GM23338 (cell line): ENCODE data around the gene FZD2. TPM values are rescaled to one million over a fixed set of nuclear protein-coding genes. Genes with fewer than 3 reads are reported as not detected.
A peak's percentile ranks its signal among the peaks of the same experiment; 100 is the strongest.

Experiments used
- ATAC-seq: fragments of 200-7000 bp; cut with Tn5 transposase; 3 replicates; pipeline ENCODE4 v1.9.1; 2020
- DNase-seq: peaks from one replicate; pipeline ENCODE4 v3.0.0-alpha.2; 2015; ENCODE audit warnings: low spot score
- H2AFZ ChIP-seq: fragments of 200-600 bp; sonication (generic); 2 replicates; pipeline ENCODE4 v1.8.0; 2016; ENCODE audit warnings: antibody characterized with exemption, mild to moderate bottlenecking, moderate library complexity
- H3F3A ChIP-seq: fragments of 200-600 bp; sonication (generic); replicated peaks from 2 replicates; pipeline ENCODE4 v1.8.0; 2017; ENCODE audit warnings: antibody characterized with exemption, mixed run types, low read depth
- H3K27ac ChIP-seq: fragments of 200-600 bp; sonication (generic); 2 replicates; pipeline ENCODE4 v1.6.1; 2016; ENCODE audit warnings: low read depth
- H3K27me3 ChIP-seq: fragments of 200-600 bp; sonication (generic); 2 replicates; pipeline ENCODE4 v1.8.0; 2016; ENCODE audit warnings: mild to moderate bottlenecking, mixed run types, moderate library complexity; ENCODE audit not compliant: insufficient read depth
- H3K36me3 ChIP-seq: fragments of 200-600 bp; sonication (generic); 2 replicates; pipeline ENCODE4 v1.8.0; 2016; ENCODE audit warnings: mild to moderate bottlenecking; ENCODE audit not compliant: insufficient read depth
- H3K4me1 ChIP-seq: fragments of 200-600 bp; sonication (generic); 2 replicates; pipeline ENCODE4 v1.8.0; 2016; ENCODE audit warnings: mild to moderate bottlenecking, moderate library complexity; ENCODE audit not compliant: insufficient read depth
- H3K4me2 ChIP-seq: fragments of 200-600 bp; sonication (generic); 2 replicates; pipeline ENCODE4 v1.7.1; 2017; ENCODE audit warnings: mixed run types
- H3K4me3 ChIP-seq: fragments of 200-600 bp; sonication (generic); 2 replicates; pipeline ENCODE4 v1.6.1; 2016; ENCODE audit warnings: mixed run types
- H3K79me2 ChIP-seq: fragments of 200-600 bp; sonication (generic); replicated peaks from 2 replicates; pipeline ENCODE4 v1.8.0; 2017; ENCODE audit warnings: mild to moderate bottlenecking; ENCODE audit not compliant: insufficient read depth
- H3K9me2 ChIP-seq: fragments of 200-600 bp; sonication (generic); 2 replicates; pipeline ENCODE4 v1.8.0; 2017; ENCODE audit not compliant: insufficient read depth
- H4K20me1 ChIP-seq: fragments of 200-600 bp; sonication (generic); replicated peaks from 2 replicates; pipeline ENCODE4 v1.8.0; 2017; ENCODE audit warnings: mild to moderate bottlenecking; ENCODE audit not compliant: insufficient read depth
- H3K27ac Mint-ChIP-seq: 2 replicates; pipeline ENCODE4 v1.8.0; 2020; ENCODE audit warnings: inconsistent platforms, mild to moderate bottlenecking, moderate library complexity, mixed read lengths
- H3K27me3 Mint-ChIP-seq: 3 replicates; pipeline ENCODE4 v1.8.0; 2022; ENCODE audit warnings: low read depth, mild to moderate bottlenecking, moderate library complexity, mixed read lengths, inconsistent platforms; ENCODE audit not compliant: insufficient read depth, poor library complexity
- H3K36me3 Mint-ChIP-seq: 3 replicates; pipeline ENCODE4 v1.8.0; 2021; ENCODE audit warnings: low read depth, mild to moderate bottlenecking, inconsistent platforms, moderate library complexity, mixed read lengths
- H3K4me1 Mint-ChIP-seq: 3 replicates; pipeline ENCODE4 v1.8.0; 2020; ENCODE audit warnings: mild to moderate bottlenecking, inconsistent platforms, mixed read lengths
- H3K4me3 Mint-ChIP-seq: 3 replicates; pipeline ENCODE4 v1.8.0; 2021; ENCODE audit warnings: moderate library complexity, mild to moderate bottlenecking, inconsistent platforms, mixed read lengths
- H3K9me3 Mint-ChIP-seq: 3 replicates; pipeline ENCODE4 v1.8.0; 2020; ENCODE audit warnings: moderate library complexity, mild to moderate bottlenecking, inconsistent platforms, mixed read lengths
- EZH2phosphoT487 ChIP-seq: fragments of 200-600 bp; sonication (generic); IDR thresholded peaks from one replicate; pipeline ENCODE4 v1.8.1; 2018; ENCODE audit warnings: antibody characterized with exemption; ENCODE audit not compliant: unreplicated experiment
- polyA plus RNA-seq: library from polyadenylated mRNA; unstranded; fragments of >200 nt; fragmentation: Nextera tagmentation; extraction: Ambion mirVana; gene quantifications from 2 replicates; pipeline ENCODE4 v1.2.1, GENCODE V29; 2016
- total RNA-seq: library from RNA; depleted of rRNA; stranded (reverse); fragments of >200 nt; shearing (Covaris generic); gene quantifications from 2 replicates; pipeline ENCODE4 v1.2.3, GENCODE V29; 2014
- TF ChIP-seq, protein P1 (sequence below): IDR thresholded peaks from 2 replicates; pipeline ENCODE4 v1.6.1; 2016; ENCODE audit warnings: antibody characterized with exemption
- TF ChIP-seq, protein P2 (sequence below), 2 experiments: fragments of 200-600 bp in 1 of 2; sonication (generic) in 1 of 2; conservative IDR thresholded peaks; 2 replicates each; pipeline versions ENCODE4 v1.5.1 to v1.6.1; 2016 to 2017; ENCODE audit warnings: antibody characterized with exemption in 2 of 2, low read depth in 2 of 2, mild to moderate bottlenecking in 2 of 2, moderate library complexity in 1 of 2
- TF ChIP-seq, protein P3 (sequence below): IDR thresholded peaks from one replicate; pipeline ENCODE4 v1.6.1; 2018; ENCODE audit warnings: antibody characterized with exemption; ENCODE audit not compliant: unreplicated experiment

Gene FZD2
- total and polyA plus RNA-seq, 2 experiments from 2014 or later, result 6.2 to 7.6 TPM

DNA sequence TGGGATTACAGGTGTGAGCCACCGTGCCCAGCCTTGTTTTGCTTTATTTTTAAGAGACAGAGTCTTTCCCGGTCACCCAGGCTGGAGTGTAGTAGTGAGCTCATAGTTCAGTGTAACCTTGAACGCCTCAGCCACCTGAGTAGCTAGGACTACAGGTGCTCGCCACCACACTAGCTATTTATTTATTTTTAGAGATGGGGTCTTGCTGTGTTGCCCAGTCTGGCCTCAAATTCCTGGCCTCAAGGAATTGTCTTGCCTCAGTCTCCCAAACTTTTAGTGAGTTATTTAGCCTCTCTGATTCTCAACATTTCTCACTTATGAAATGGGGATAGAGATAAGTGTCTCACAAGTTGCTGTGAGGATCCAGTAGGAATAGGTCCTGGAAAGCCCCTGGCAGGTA, 21.7 kb downstream of the FZD2 start:
- no peak overlapping the region for H3K4me3 Mint-ChIP-seq
- no peaks in the 10 kb centered on the region for H3K4me1 ChIP-seq
- no peaks in the 10 kb centered on the region for H3K79me2 ChIP-seq
- H3K36me3 Mint-ChIP-seq, result no peaks in the 10 kb centered on the region
- no peaks in the 10 kb centered on the region for H3F3A ChIP-seq
- no peak overlapping the region for H3K4me2 ChIP-seq
- no peaks in the 10 kb centered on the region for H3K36me3 ChIP-seq
- no peak overlapping the region for H3K4me3 ChIP-seq
- peaks cover 6% of the 10 kb centered on the region; the same call in 2 of the 3 replicates for H3K4me1 Mint-ChIP-seq
- no peak for TF ChIP-seq EZH2phosphoT487
- TF ChIP-seq, protein P1, sequence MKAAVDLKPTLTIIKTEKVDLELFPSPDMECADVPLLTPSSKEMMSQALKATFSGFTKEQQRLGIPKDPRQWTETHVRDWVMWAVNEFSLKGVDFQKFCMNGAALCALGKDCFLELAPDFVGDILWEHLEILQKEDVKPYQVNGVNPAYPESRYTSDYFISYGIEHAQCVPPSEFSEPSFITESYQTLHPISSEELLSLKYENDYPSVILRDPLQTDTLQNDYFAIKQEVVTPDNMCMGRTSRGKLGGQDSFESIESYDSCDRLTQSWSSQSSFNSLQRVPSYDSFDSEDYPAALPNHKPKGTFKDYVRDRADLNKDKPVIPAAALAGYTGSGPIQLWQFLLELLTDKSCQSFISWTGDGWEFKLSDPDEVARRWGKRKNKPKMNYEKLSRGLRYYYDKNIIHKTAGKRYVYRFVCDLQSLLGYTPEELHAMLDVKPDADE, result no peak
- H3K27me3 Mint-ChIP-seq, result no peaks in the 10 kb centered on the region
- no peaks in the 10 kb centered on the region for H3K9me3 Mint-ChIP-seq
- no peaks in the 10 kb centered on the region for H3K27me3 ChIP-seq
- H3K27ac Mint-ChIP-seq, result no peak overlapping the region
- H4K20me1 ChIP-seq, result no peaks in the 10 kb centered on the region
- no peak overlapping the region for H3K27ac ChIP-seq
- ATAC-seq, result no peak
- no peak for DNase-seq
- no peak overlapping the region for H2AFZ ChIP-seq
- H3K9me2 ChIP-seq, result no peaks in the 10 kb centered on the region

DNA sequence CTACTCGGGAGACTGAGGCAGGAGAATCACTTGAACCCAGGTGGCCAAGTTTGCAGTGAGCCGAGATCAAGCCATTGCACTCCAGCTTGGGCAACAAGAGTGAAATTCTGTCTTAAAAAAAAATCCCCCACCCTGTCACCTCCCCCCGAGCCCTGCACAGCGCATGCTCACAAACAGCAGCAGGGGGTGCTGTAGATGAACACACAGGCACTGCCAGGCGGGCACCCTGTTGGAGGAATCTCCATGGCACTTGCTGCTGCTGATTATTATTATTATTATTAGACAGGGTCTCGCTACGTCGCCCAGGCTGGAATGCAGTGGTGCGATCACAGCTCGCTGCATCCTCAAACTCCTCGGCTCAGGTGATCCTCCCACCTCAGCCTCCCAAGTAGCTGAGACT, 24.6 kb downstream of the FZD2 start:
- no peak overlapping the region for H3K27ac ChIP-seq
- no peak overlapping the region for H3K4me2 ChIP-seq
- ATAC-seq, result peak; percentile 58
- TF ChIP-seq, protein P2, sequence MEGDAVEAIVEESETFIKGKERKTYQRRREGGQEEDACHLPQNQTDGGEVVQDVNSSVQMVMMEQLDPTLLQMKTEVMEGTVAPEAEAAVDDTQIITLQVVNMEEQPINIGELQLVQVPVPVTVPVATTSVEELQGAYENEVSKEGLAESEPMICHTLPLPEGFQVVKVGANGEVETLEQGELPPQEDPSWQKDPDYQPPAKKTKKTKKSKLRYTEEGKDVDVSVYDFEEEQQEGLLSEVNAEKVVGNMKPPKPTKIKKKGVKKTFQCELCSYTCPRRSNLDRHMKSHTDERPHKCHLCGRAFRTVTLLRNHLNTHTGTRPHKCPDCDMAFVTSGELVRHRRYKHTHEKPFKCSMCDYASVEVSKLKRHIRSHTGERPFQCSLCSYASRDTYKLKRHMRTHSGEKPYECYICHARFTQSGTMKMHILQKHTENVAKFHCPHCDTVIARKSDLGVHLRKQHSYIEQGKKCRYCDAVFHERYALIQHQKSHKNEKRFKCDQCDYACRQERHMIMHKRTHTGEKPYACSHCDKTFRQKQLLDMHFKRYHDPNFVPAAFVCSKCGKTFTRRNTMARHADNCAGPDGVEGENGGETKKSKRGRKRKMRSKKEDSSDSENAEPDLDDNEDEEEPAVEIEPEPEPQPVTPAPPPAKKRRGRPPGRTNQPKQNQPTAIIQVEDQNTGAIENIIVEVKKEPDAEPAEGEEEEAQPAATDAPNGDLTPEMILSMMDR (conservative IDR thresholded peaks at IDR 0.05; ENCODE audit: low read depth in 2 of 2), result peak; percentile 43 to 61; a peak in 3 of 4 replicates
- TF ChIP-seq, protein P3, sequence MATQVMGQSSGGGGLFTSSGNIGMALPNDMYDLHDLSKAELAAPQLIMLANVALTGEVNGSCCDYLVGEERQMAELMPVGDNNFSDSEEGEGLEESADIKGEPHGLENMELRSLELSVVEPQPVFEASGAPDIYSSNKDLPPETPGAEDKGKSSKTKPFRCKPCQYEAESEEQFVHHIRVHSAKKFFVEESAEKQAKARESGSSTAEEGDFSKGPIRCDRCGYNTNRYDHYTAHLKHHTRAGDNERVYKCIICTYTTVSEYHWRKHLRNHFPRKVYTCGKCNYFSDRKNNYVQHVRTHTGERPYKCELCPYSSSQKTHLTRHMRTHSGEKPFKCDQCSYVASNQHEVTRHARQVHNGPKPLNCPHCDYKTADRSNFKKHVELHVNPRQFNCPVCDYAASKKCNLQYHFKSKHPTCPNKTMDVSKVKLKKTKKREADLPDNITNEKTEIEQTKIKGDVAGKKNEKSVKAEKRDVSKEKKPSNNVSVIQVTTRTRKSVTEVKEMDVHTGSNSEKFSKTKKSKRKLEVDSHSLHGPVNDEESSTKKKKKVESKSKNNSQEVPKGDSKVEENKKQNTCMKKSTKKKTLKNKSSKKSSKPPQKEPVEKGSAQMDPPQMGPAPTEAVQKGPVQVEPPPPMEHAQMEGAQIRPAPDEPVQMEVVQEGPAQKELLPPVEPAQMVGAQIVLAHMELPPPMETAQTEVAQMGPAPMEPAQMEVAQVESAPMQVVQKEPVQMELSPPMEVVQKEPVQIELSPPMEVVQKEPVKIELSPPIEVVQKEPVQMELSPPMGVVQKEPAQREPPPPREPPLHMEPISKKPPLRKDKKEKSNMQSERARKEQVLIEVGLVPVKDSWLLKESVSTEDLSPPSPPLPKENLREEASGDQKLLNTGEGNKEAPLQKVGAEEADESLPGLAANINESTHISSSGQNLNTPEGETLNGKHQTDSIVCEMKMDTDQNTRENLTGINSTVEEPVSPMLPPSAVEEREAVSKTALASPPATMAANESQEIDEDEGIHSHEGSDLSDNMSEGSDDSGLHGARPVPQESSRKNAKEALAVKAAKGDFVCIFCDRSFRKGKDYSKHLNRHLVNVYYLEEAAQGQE, result no peak
- H3K27me3 ChIP-seq, result no peaks in the 10 kb centered on the region
- no peak overlapping the region for H2AFZ ChIP-seq
- no peaks in the 10 kb centered on the region for H3K9me2 ChIP-seq
- no peak overlapping the region for H3K4me3 ChIP-seq
- H4K20me1 ChIP-seq, result no peaks in the 10 kb centered on the region
- no peaks in the 10 kb centered on the region for H3K36me3 ChIP-seq
- no peaks in the 10 kb centered on the region for H3F3A ChIP-seq
- Mint-ChIP-seq H3K9me3 (no peaks in the 10 kb centered on the region), H3K4me1 (peaks cover 14% of the 10 kb centered on the region; the same call in 2 of the 3 replicates), H3K27ac (no peak overlapping the region), H3K4me3 (no peak overlapping the region), H3K27me3 (no peaks in the 10 kb centered on the region), H3K36me3 (no peaks in the 10 kb centered on the region)
- no peaks in the 10 kb centered on the region for H3K79me2 ChIP-seq
- DNase-seq, result peak; percentile 61
- H3K4me1 ChIP-seq, result no peaks in the 10 kb centered on the region
